Central memory CD8-positive, alpha-beta T cell (primary cell): ENCODE results near the gene TUBD1.
"Not testable (repeated sequence)": the region's sequence is repeated elsewhere in the genome, so short reads cannot be mapped to it uniquely, and the experiment has no call there.

Source experiments
- ATAC-seq: fragments of 150-1000 bp; cut with Tn5 transposase; replicated peaks from 2 replicates; pipeline ENCODE4 v1.10.0; 2022; ENCODE audit warnings: mild to moderate bottlenecking, moderate FRiP score, moderate number of reproducible peaks; ENCODE audit not compliant: poor library complexity, severe bottlenecking; ENCODE audit errors: extremely low read depth
- DNase-seq, 2 donors: peaks; one replicate each; pipeline ENCODE4 v3.0.0; 2021; ENCODE audit warnings: low spot score in 2 of 2
- H3K27ac Mint-ChIP-seq: one replicate; pipeline ENCODE4 v1.8.0; 2022; ENCODE audit warnings: low read depth, mild to moderate bottlenecking, moderate library complexity, mixed read lengths
- H3K27me3 Mint-ChIP-seq: one replicate; pipeline ENCODE4 v1.8.0; 2022; ENCODE audit warnings: mixed read lengths
- H3K36me3 Mint-ChIP-seq: one replicate; pipeline ENCODE4 v1.8.0; 2022; ENCODE audit warnings: mild to moderate bottlenecking, moderate library complexity, mixed read lengths; ENCODE audit not compliant: insufficient read depth
- H3K4me1 Mint-ChIP-seq: one replicate; pipeline ENCODE4 v1.8.0; 2022; ENCODE audit warnings: mixed read lengths
- H3K4me3 Mint-ChIP-seq: one replicate; pipeline ENCODE4 v1.8.0; 2022; ENCODE audit warnings: mild to moderate bottlenecking, moderate library complexity, mixed read lengths
- H3K9me3 Mint-ChIP-seq: one replicate; pipeline ENCODE4 v1.8.0; 2022; ENCODE audit warnings: mixed read lengths

The TUBD1 gene

GRCh38 chr17:59892924-59893675 lies at the start of gene TUBD1, which contains the start of gene RPS6KB1:
TUBD1 (minus strand) TSS chr17:59892943; CDS start chr17:59891002, 1,941 bp downstream.
RPS6KB1 (plus strand) TSS chr17:59893121; CDS start chr17:59893185, 64 bp downstream.
- peaks cover 28% of the 10 kb centered on the region for H3K36me3 Mint-ChIP-seq
- no peaks in the 10 kb centered on the region for H3K9me3 Mint-ChIP-seq
- peak; percentile 93 for ATAC-seq
- no peaks in the 10 kb centered on the region for H3K27me3 Mint-ChIP-seq
- DNase-seq = peak; percentile 95 to 98
- H3K27ac Mint-ChIP-seq = peak within 1 kb of the TSS; percentile 100
- H3K4me1 Mint-ChIP-seq = peaks cover 53% of the 10 kb centered on the region
- peak within 1 kb of the TSS; percentile 100 for H3K4me3 Mint-ChIP-seq

GRCh38 chr17:59941131-59941530 lies 48.4 kb upstream of the TUBD1 start:
- ATAC-seq = no peak

DNA sequence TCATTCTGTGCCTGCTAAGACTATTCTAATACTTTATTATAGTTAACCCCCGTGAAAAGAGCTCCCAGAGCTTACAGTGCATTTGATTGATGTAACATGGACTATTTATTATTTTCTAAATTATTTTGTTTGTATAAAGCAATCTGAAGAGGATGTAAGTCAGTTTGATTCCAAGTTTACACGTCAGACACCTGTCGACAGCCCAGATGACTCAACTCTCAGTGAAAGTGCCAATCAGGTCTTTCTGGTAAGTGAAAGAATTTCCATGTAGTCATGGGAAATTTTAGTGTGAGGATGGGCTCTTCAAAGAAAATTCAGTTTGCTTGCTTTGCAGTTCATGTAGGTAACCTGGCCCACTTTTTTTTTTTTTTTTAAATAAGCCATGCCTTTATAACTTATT lies 48.0 kb upstream of the TUBD1 start:
- H3K27ac Mint-ChIP-seq, DNase-seq, H3K4me1 Mint-ChIP-seq, H3K27me3 Mint-ChIP-seq, ATAC-seq, H3K9me3 Mint-ChIP-seq, H3K4me3 Mint-ChIP-seq: not testable (repeated sequence)
- peaks cover 79% of the 10 kb centered on the region for H3K36me3 Mint-ChIP-seq

More at GRCh38 chr17:59941131-59941530, 48.4 kb upstream of the TUBD1 start:
- H3K27me3 Mint-ChIP-seq = no peaks in the 10 kb centered on the region
- no peak overlapping the region for H3K4me3 Mint-ChIP-seq
- H3K9me3 Mint-ChIP-seq = no peaks in the 10 kb centered on the region
- no peak overlapping the region for H3K27ac Mint-ChIP-seq
- H3K36me3 Mint-ChIP-seq = peaks cover 78% of the 10 kb centered on the region
- no peaks in the 10 kb centered on the region for H3K4me1 Mint-ChIP-seq
- no peak for DNase-seq

DNA sequence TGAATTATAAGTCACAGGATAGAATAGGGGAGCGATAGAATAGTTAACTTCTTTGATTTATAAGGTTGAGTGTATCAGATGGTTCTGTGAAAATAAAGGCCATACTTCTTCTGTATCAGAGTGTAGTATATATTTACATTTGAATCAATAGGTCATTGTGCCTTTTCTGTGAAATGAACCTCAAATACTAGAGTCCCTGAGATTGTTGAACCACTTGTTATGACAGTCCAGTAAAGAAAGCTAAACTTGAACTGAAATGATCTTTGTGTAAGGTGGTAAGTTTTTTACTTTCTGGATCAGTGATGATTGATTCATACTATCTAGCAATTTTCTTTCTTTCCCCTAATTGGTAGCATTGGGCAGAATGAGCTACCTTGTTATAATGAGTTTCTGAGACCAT lies 40.6 kb upstream of the TUBD1 start:
- H3K9me3 Mint-ChIP-seq, H3K27me3 Mint-ChIP-seq, DNase-seq, H3K4me3 Mint-ChIP-seq, ATAC-seq, H3K27ac Mint-ChIP-seq, H3K4me1 Mint-ChIP-seq: not testable (repeated sequence)
- H3K36me3 Mint-ChIP-seq = peaks cover 87% of the 10 kb centered on the region

GRCh38 chr17:59930768-59931167 lies 38.0 kb upstream of the TUBD1 start:
- peaks cover 79% of the 10 kb centered on the region for H3K36me3 Mint-ChIP-seq
- H3K27ac Mint-ChIP-seq, DNase-seq, H3K4me1 Mint-ChIP-seq, H3K4me3 Mint-ChIP-seq, H3K27me3 Mint-ChIP-seq, ATAC-seq, H3K9me3 Mint-ChIP-seq: not testable (repeated sequence)

- H3K27ac Mint-ChIP-seq, H3K27me3 Mint-ChIP-seq, ATAC-seq, H3K4me3 Mint-ChIP-seq, H3K4me1 Mint-ChIP-seq, DNase-seq, H3K9me3 Mint-ChIP-seq: not testable (repeated sequence)
- peaks cover 79% of the 10 kb centered on the region for H3K36me3 Mint-ChIP-seq
Measured at GRCh38 chr17:59930121-59930520, 37.4 kb upstream of the TUBD1 start.

GRCh38 chr17:59920637-59921036 lies 27.9 kb upstream of the TUBD1 start:
- not testable (repeated sequence) for H3K9me3 Mint-ChIP-seq, H3K27me3 Mint-ChIP-seq, H3K27ac Mint-ChIP-seq, H3K4me3 Mint-ChIP-seq, ATAC-seq, DNase-seq, H3K4me1 Mint-ChIP-seq
- H3K36me3 Mint-ChIP-seq = peaks cover 65% of the 10 kb centered on the region

- no peak overlapping the region for H3K27ac Mint-ChIP-seq
- H3K4me3 Mint-ChIP-seq = no peak overlapping the region
- no peaks in the 10 kb centered on the region for H3K27me3 Mint-ChIP-seq
- H3K4me1 Mint-ChIP-seq = peaks cover 7% of the 10 kb centered on the region
- H3K9me3 Mint-ChIP-seq = no peaks in the 10 kb centered on the region
- ATAC-seq (no peak), DNase-seq (no peak)
- peaks cover 68% of the 10 kb centered on the region for H3K36me3 Mint-ChIP-seq
Measured at GRCh38 chr17:59916446-59916845, 23.7 kb upstream of the TUBD1 start.

- H3K4me1 Mint-ChIP-seq = peaks cover under 1% of the 10 kb centered on the region
- peaks cover 68% of the 10 kb centered on the region for H3K36me3 Mint-ChIP-seq
- no peaks in the 10 kb centered on the region for H3K9me3 Mint-ChIP-seq
- ATAC-seq = peak; percentile 40
- no peak overlapping the region for H3K27ac Mint-ChIP-seq
- no peak overlapping the region for H3K4me3 Mint-ChIP-seq
- H3K27me3 Mint-ChIP-seq = no peaks in the 10 kb centered on the region
- no peak for DNase-seq
Measured at GRCh38 chr17:59914274-59914854, 21.6 kb upstream of the TUBD1 start.

DNA sequence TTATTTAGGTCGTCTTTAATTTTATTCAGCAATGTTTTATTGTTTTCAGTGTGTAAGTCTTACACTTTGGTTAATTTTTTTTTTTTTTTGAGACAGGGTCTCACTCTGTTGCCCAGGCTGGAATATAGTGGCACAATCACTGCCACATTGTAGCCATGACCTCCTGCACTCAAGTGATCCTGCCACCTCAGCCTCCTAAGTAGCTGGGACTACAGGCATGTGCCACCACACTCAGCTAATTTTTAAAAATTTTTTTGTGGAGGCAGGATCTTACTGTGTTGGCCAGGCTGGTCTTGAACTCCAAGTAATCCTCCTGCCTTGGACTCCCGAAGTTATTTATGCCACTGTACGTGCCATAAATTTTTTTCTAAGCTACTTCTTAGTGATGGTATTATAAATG lies 14.7 kb upstream of the TUBD1 start:
- Mint-ChIP-seq H3K27me3 (no peaks in the 10 kb centered on the region), H3K4me3 (no peak overlapping the region), H3K36me3 (peaks cover 39% of the 10 kb centered on the region), H3K27ac (no peak overlapping the region), H3K4me1 (peaks cover 23% of the 10 kb centered on the region), H3K9me3 (no peaks in the 10 kb centered on the region)
- DNase-seq (no peak), ATAC-seq (no peak)

- Mint-ChIP-seq H3K36me3 (peaks cover 22% of the 10 kb centered on the region), H3K4me1 (peaks cover 28% of the 10 kb centered on the region), H3K9me3 (no peaks in the 10 kb centered on the region), H3K4me3 (no peak overlapping the region), H3K27ac (no peak overlapping the region), H3K27me3 (no peaks in the 10 kb centered on the region)
- no peak for DNase-seq
- ATAC-seq = no peak
Measured at GRCh38 chr17:59903455-59903854, 10.7 kb upstream of the TUBD1 start.

DNA sequence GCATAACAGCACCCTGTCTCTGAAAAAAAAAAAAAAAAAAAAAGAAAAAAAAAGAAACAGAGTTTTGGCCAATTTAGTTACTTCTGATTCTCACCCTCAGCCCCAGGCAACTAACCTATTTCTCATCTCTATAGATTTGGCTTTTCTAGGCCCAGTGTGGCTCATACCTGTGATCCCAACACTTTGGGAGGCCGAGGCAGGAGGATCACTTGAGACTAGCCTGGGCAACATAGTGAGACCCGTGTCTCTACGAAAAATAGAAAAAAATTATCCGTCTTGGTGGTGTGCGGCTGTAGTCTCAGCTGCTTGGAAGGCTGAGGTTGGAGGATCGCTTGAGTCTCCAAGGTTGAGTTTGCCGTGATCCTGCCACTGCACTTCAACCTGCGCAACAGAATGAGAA lies 8.9 kb upstream of the TUBD1 start:
- H3K4me3 Mint-ChIP-seq = no peak overlapping the region
- H3K9me3 Mint-ChIP-seq = no peaks in the 10 kb centered on the region
- H3K4me1 Mint-ChIP-seq = peaks cover 29% of the 10 kb centered on the region
- peaks cover 17% of the 10 kb centered on the region for H3K36me3 Mint-ChIP-seq
- H3K27me3 Mint-ChIP-seq = no peaks in the 10 kb centered on the region
- DNase-seq = no peak
- H3K27ac Mint-ChIP-seq = no peak overlapping the region
- ATAC-seq = no peak

GRCh38 chr17:59899099-59899498 lies 6.4 kb upstream of the TUBD1 start:
- Mint-ChIP-seq H3K9me3 (no peaks in the 10 kb centered on the region), H3K4me1 (peaks cover 32% of the 10 kb centered on the region), H3K36me3 (peaks cover 11% of the 10 kb centered on the region), H3K27me3 (no peaks in the 10 kb centered on the region), H3K27ac (no peak overlapping the region), H3K4me3 (no peak overlapping the region)
- ATAC-seq = no peak
- no peak for DNase-seq
